Neutrophil (primary cell): ENCODE results near the gene SEPTIN8.
"Not testable (repeated sequence)": the region's sequence is repeated elsewhere in the genome, so short reads cannot be mapped to it uniquely, and the experiment has no call there.

ENCODE experiments used
- H3K27ac ChIP-seq: fragments of 200-600 bp; sonication (generic); 2 replicates; pipeline ENCODE4 v1.5.1; 2016; ENCODE audit warnings: mild to moderate bottlenecking, moderate library complexity
- H3K27me3 ChIP-seq: fragments of 200-600 bp; sonication (generic); 2 replicates; pipeline ENCODE4 v1.6.0; 2016; ENCODE audit warnings: mild to moderate bottlenecking
- H3K36me3 ChIP-seq: fragments of 200-600 bp; sonication (generic); 2 replicates; pipeline ENCODE4 v1.5.1; 2017
- H3K4me1 ChIP-seq, 2 experiments: fragments of 200-600 bp in 1 of 2; sonication (generic) in 1 of 2; 1 replicate in 1 of 2; 2 replicates in 1 of 2; pipeline versions ENCODE4 v1.5.1 to v1.6.1; 2013 to 2016; ENCODE audit warnings: low read depth in 1 of 2, low read length in 1 of 2, mild to moderate bottlenecking in 1 of 2, moderate library complexity in 1 of 2; ENCODE audit not compliant: control insufficient read depth in 1 of 2, insufficient read depth in 1 of 2
- H3K4me3 ChIP-seq, 2 experiments: fragments of 200-600 bp in 1 of 2; sonication (generic) in 1 of 2; 1 replicate in 1 of 2; 2 replicates in 1 of 2; pipeline ENCODE4 v1.5.1; 2013 to 2016; ENCODE audit warnings: low read depth in 1 of 2, low read length in 1 of 2, mild to moderate bottlenecking in 1 of 2, moderate library complexity in 1 of 2
- H3K9me3 ChIP-seq: fragments of 200-600 bp; sonication (generic); 2 replicates; pipeline ENCODE4 v1.5.1; 2016
- CTCF ChIP-seq: fragments of 200-600 bp; sonication (generic); IDR thresholded peaks from 2 replicates; pipeline ENCODE4 v1.5.1; 2016; ENCODE audit warnings: antibody characterized with exemption

Gene SEPTIN8

DNA sequence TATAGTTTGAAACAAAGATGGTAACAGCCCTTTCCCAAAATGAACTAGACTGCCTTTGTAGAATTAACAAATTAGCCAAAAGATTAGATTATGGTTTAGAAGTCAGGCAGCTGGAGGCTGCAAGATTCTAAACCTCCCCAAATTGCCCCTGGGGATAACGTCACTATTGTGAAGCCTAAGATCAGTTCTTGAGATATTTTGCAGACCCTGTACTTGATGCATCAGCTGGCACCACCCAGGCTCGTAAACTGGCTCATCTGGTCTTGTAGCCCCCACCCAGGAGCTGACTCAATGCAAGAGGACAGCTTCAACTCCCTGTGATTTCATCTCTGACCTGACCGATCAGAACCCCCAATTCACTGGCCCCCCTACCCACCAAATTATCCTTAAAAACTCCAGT lies 31.8 kb upstream of the SEPTIN8 start:
- TF ChIP-seq CTCF, result no peak
- H3K27me3 ChIP-seq, result peaks cover 79% of the 10 kb centered on the region
- no peak overlapping the region for H3K4me3 ChIP-seq
- no peaks in the 10 kb centered on the region for H3K36me3 ChIP-seq
- H3K27ac ChIP-seq, result no peak overlapping the region
- H3K9me3 ChIP-seq, result no peaks in the 10 kb centered on the region
- H3K4me1 ChIP-seq, result peaks cover 0 to 4% of the 10 kb centered on the region in 2 experiments

DNA sequence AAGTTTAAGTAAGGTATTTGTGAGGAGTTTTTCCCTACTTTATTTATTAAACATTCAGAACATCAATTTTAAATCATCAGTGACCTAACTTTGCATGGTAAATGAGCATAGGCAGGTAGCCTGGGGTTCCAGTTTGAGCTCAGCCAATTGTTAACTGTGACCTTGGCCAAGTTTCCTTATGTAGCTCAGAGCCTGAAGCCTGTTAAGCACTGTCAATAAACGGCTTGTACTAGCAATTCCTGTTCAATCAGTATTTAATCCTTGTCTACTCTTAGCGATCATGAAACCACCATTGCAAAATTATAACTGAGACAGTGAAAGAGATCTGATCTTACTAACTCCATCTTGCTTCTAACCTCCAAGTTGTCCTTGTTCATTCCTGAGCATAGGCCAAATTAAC lies 31.4 kb upstream of the SEPTIN8 start:
- TF ChIP-seq CTCF, result no peak
- Histone ChIP-seq H3K9me3 (no peaks in the 10 kb centered on the region), H3K4me1 (peaks cover 0 to under 1% of the 10 kb centered on the region in 2 experiments)

DNA sequence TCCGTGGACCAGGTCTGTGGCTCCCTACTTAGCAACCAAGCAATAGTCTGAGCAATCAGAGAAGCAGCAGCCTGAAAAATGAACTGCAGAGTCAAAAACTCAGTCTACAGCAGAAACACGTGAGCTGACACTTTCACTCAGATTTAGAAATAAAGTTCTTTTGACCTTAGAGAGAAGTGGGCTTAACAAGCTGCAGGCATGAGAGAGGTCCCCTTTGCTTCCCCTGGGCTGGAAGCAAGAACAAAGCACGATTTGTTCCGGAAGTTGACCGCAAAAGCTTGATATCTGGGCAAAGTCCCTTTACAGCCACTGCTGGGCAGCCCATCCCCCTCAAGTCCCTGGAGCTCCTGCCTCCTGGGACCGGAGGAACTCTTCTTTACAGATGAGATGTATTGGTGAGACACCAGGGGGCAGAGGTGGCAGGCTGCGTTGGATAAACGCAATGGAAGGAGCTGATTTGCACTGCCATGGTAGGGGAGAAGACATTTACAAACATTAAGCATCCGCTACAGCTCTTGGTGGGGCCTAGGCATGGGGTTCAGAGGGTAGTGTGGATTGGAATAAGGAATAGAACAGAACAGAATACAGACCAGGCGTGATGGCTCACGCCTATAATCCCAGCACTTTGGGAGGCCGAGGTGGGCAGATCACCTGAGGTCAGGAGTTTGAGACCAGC lies 30.3 kb upstream of the SEPTIN8 start:
- Histone ChIP-seq H3K4me3 (no peak overlapping the region), H3K4me1 (no peaks in the 10 kb centered on the region), H3K9me3 (no peaks in the 10 kb centered on the region), H3K27ac (no peak overlapping the region), H3K36me3 (no peaks in the 10 kb centered on the region), H3K27me3 (peaks cover 74% of the 10 kb centered on the region)
- TF ChIP-seq CTCF, result no peak

More for the DNA sequence above, 31.4 kb upstream of the SEPTIN8 start:
- Histone ChIP-seq H3K27ac (no peak overlapping the region), H3K27me3 (peaks cover 75% of the 10 kb centered on the region), H3K4me3 (no peak overlapping the region), H3K36me3 (no peaks in the 10 kb centered on the region)

GRCh38 chr5:132806804-132807162 lies 29.7 kb upstream of the SEPTIN8 start:
- H3K27ac ChIP-seq, H3K4me1 ChIP-seq, H3K36me3 ChIP-seq, H3K4me3 ChIP-seq, H3K9me3 ChIP-seq: not testable (repeated sequence)
- H3K27me3 ChIP-seq, result peaks cover 74% of the 10 kb centered on the region

- H3K27ac ChIP-seq, H3K4me3 ChIP-seq, H3K4me1 ChIP-seq: not testable (repeated sequence)
Measured at GRCh38 chr5:132805872-132806271, 28.8 kb upstream of the SEPTIN8 start.

DNA sequence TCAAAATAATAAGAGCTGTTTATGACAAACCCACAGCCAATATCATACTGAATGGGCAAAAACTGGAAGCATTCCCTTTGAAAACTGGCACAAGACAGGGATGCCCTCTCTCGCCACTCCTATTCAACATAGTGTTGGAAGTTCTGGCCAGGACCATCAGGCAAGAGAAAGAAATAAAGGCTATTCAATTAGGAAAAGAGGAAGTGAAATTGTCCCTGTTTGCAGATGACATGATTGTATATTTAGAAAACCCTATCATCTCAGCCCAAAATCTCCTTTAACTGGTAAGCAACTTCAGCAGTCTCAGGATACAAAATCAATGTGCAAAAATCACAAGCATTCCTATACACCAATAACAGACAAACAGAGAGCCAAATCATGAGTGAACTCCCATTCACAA lies 27.2 kb upstream of the SEPTIN8 start:
- not testable (repeated sequence) for H3K4me1 ChIP-seq, H3K27ac ChIP-seq, H3K9me3 ChIP-seq, H3K4me3 ChIP-seq, H3K36me3 ChIP-seq
- H3K27me3 ChIP-seq, result peaks cover 73% of the 10 kb centered on the region

More at GRCh38 chr5:132805872-132806271, 28.8 kb upstream of the SEPTIN8 start:
- not testable (repeated sequence) for H3K36me3 ChIP-seq, H3K9me3 ChIP-seq
- H3K27me3 ChIP-seq, result peaks cover 74% of the 10 kb centered on the region

GRCh38 chr5:132802685-132803066 lies 25.6 kb upstream of the SEPTIN8 start:
- H3K36me3 ChIP-seq, H3K9me3 ChIP-seq, H3K4me3 ChIP-seq, H3K4me1 ChIP-seq, H3K27ac ChIP-seq: not testable (repeated sequence)
- H3K27me3 ChIP-seq, result peaks cover 71% of the 10 kb centered on the region
